HepG2 (cell line): ENCODE data around the gene DNAI2. TPM values are rescaled to one million over a fixed set of nuclear protein-coding genes. Genes with fewer than 3 reads are reported as not detected.

Experiments used
- ATAC-seq: fragments of 200-7000 bp; cut with Tn5 transposase; 3 replicates; pipeline ENCODE4 v1.9.1; 2020; ENCODE audit warnings: mild to moderate bottlenecking, moderate library complexity
- BruUV-seq: library from RNA; stranded (reverse); fragments of 400-500 nt; replicated peaks from 2 replicates; lab custom pipeline; 2021; lab: Mats Ljungman, UMichigan
- CTCF ChIA-PET: fragments of 300-600 bp; formaldehyde crosslinking; extraction: SDS; loops from one replicate; lab custom pipeline; 2021; ENCODE audit warnings: low total read pairs, inconsistent platforms, low intra/inter-chr PET ratio; lab: Yijun Ruan, JAX
- POLR2A ChIA-PET: fragments of 350-600 bp; sonication (Branson Sonifier 250); formaldehyde crosslinking; loops from one replicate; lab custom pipeline; 2020; ENCODE audit warnings: antibody characterized with exemption, inconsistent platforms; lab: Yijun Ruan, JAX
- DNase-seq: peaks from one replicate; pipeline ENCODE4 v3.0.0-alpha.2; 2015; ENCODE audit warnings: low spot score
- FAIRE-seq: peaks from 3 replicates; lab custom pipeline; 2011; peaks lifted over from hg19 to GRCh38; lab: Jason Lieb, UNC
- H2AFZ ChIP-seq: one replicate; pipeline ENCODE4 v1.6.1; 2011; ENCODE audit warnings: low read length, inconsistent platforms
- H3K27ac ChIP-seq: fragments of 300-600 bp; 3 replicates; pipeline ENCODE4 v1.8.0; 2011; ENCODE audit warnings: mixed run types, mild to moderate bottlenecking, mixed read lengths, low read length, inconsistent platforms; ENCODE audit not compliant: insufficient read depth; ENCODE audit errors: extremely low read length
- H3K27me3 ChIP-seq, 2 experiments: fragments of 200-600 bp in 1 of 2; 2 replicates in 1 of 2; 3 replicates in 1 of 2; pipeline versions ENCODE4 v1.6.0 to v1.8.0; 2011; ENCODE audit warnings: low read length in 2 of 2, mild to moderate bottlenecking in 2 of 2, moderate library complexity in 2 of 2, inconsistent platforms in 1 of 2; ENCODE audit not compliant: insufficient read depth in 2 of 2, control insufficient read depth in 1 of 2
- H3K36me3 ChIP-seq, 2 experiments: fragments of 200-600 bp in 1 of 2; replicated peaks in 1 of 2; 2 replicates in 1 of 2; 3 replicates in 1 of 2; pipeline versions ENCODE4 v1.5.1 to v1.8.0; 2011; ENCODE audit warnings: low read length in 2 of 2, inconsistent platforms in 1 of 2; ENCODE audit not compliant: insufficient read depth in 2 of 2, control insufficient read depth in 1 of 2
- H3K4me1 ChIP-seq: 2 replicates; pipeline ENCODE4 v1.5.1; 2012; ENCODE audit warnings: low read length, inconsistent platforms; ENCODE audit not compliant: insufficient read depth
- H3K4me2 ChIP-seq: 2 replicates; pipeline ENCODE4 v1.6.0; 2011; ENCODE audit warnings: low read depth, low read length, inconsistent platforms
- H3K4me3 ChIP-seq, 3 experiments: fragments of 200-600 bp in 1 of 3; sonication (generic), shearing (Covaris generic) in 1 of 3; replicated peaks in 1 of 3; 2 replicates each; pipeline ENCODE4 v1.5.1; 2011 to 2016; ENCODE audit warnings: low read length in 3 of 3, inconsistent platforms in 2 of 3, low read depth in 2 of 3, mild to moderate bottlenecking in 2 of 3, control low read depth in 1 of 3, mixed read lengths in 1 of 3; ENCODE audit not compliant: insufficient read depth in 1 of 3
- H3K79me2 ChIP-seq: one replicate; pipeline ENCODE4 v1.6.1; 2011; ENCODE audit warnings: low read length, inconsistent platforms; ENCODE audit not compliant: insufficient read depth
- H3K9ac ChIP-seq: 2 replicates; pipeline ENCODE4 v1.6.0; 2011; ENCODE audit warnings: mild to moderate bottlenecking, low read depth, low read length, inconsistent platforms; ENCODE audit not compliant: insufficient read depth
- H3K9me3 ChIP-seq: 2 replicates; pipeline ENCODE4 v1.5.1; 2012; ENCODE audit warnings: mild to moderate bottlenecking, low read length
- H4K20me1 ChIP-seq: 2 replicates; pipeline ENCODE4 v1.6.0; 2011; ENCODE audit warnings: inconsistent platforms, mild to moderate bottlenecking, low read length, moderate library complexity; ENCODE audit not compliant: insufficient read depth
- NR2F6 ChIP-seq, 2 experiments: IDR thresholded peaks; 2 replicates each; pipeline ENCODE4 v1.6.1; 2016; ENCODE audit warnings: antibody characterized with exemption in 1 of 2, mild to moderate bottlenecking in 1 of 2
- ZBTB7B ChIP-seq: sonication (generic); formaldehyde crosslinking; IDR thresholded peaks from 2 replicates; pipeline ENCODE4 v1.4.0; 2020; ENCODE audit warnings: missing genetic modification reagents
- ZFP36L2 ChIP-seq: sonication (generic); formaldehyde crosslinking; IDR thresholded peaks from 2 replicates; pipeline ENCODE4 v1.4.0; 2020; ENCODE audit warnings: missing genetic modification reagents
- ZNF768 ChIP-seq: sonication (generic); formaldehyde crosslinking; IDR thresholded peaks from 2 replicates; pipeline ENCODE4 v1.4.0; 2020; ENCODE audit warnings: missing genetic modification reagents
- ZNF777 ChIP-seq: sonication (generic); formaldehyde crosslinking; IDR thresholded peaks from 2 replicates; pipeline ENCODE4 v1.4.0; 2020; ENCODE audit warnings: missing genetic modification reagents
- WGBS: methylation state at CpG from one replicate; pipeline ENCODE4 v1.1.6; 2017; ENCODE audit warnings: low lambda C conversion rate; 5-methylcytosine and 5-hydroxymethylcytosine counted together
- in situ Hi-C: cut with HindIII; loops from 2 replicates; pipeline ENCODE4 v1.10.0; 2017; ENCODE audit warnings: low pct_unique_long_range_greater_than_20kb; ENCODE audit not compliant: extremely low pct_ligation_motif_present
- intact Hi-C: fragments of 100-400 bp; cut with micrococcal nuclease; formaldehyde crosslinking; loops from one replicate; pipeline ENCODE4 v1.10.0; 2022; ENCODE audit not compliant: unreplicated experiment
- polyA plus RNA-seq, 8 experiments: library from polyadenylated mRNA; depleted of rRNA in 3 of 8; stranded (reverse) in 7 of 8; unstranded in 1 of 8; fragments of >200 nt; fragmentation: Illumina TruSeq in 4 of 8; extraction: Trizol in 4 of 8; gene quantifications; 2 replicates each; pipeline versions ENCODE4 v1.2.1 to v1.2.3, GENCODE V29; 2011 to 2016; ENCODE audit warnings: low read depth in 4 of 8, missing spikeins in 1 of 8, mixed read lengths in 1 of 8; ENCODE audit not compliant: insufficient read depth in 1 of 8
- total RNA-seq, 5 experiments: library from RNA; depleted of rRNA; stranded (reverse); fragments of >200 nt; fragmentation: Illumina TruSeq; extraction: Trizol; gene quantifications; 2 replicates each; pipeline ENCODE4 v1.2.3, GENCODE V29; 2016; ENCODE audit warnings: low read depth in 1 of 5
- TF ChIP-seq, protein P1 (sequence below): sonication (generic); formaldehyde crosslinking; IDR thresholded peaks from 2 replicates; pipeline ENCODE4 v1.4.0; 2020; ENCODE audit warnings: missing genetic modification reagents
- TF ChIP-seq, protein P2 (sequence below): sonication (generic); formaldehyde crosslinking; IDR thresholded peaks from 2 replicates; pipeline ENCODE4 v1.4.0; 2020; ENCODE audit warnings: missing genetic modification reagents
- TF ChIP-seq, protein P3 (sequence below): sonication (generic); formaldehyde crosslinking; IDR thresholded peaks from 2 replicates; pipeline ENCODE4 v1.5.0; 2020; ENCODE audit warnings: mild to moderate bottlenecking, missing genetic modification reagents, borderline replicate concordance
- TF ChIP-seq, protein P4 (sequence below): sonication (generic); formaldehyde crosslinking; IDR thresholded peaks from 2 replicates; pipeline ENCODE4 v1.4.0; 2020; ENCODE audit warnings: missing genetic modification reagents

Gene DNAI2
- total and polyA plus RNA-seq, 2 of the 13 experiments (the other 11 are each of a cell fraction or from before 2014, with no cell fraction given): not detected

DNA sequence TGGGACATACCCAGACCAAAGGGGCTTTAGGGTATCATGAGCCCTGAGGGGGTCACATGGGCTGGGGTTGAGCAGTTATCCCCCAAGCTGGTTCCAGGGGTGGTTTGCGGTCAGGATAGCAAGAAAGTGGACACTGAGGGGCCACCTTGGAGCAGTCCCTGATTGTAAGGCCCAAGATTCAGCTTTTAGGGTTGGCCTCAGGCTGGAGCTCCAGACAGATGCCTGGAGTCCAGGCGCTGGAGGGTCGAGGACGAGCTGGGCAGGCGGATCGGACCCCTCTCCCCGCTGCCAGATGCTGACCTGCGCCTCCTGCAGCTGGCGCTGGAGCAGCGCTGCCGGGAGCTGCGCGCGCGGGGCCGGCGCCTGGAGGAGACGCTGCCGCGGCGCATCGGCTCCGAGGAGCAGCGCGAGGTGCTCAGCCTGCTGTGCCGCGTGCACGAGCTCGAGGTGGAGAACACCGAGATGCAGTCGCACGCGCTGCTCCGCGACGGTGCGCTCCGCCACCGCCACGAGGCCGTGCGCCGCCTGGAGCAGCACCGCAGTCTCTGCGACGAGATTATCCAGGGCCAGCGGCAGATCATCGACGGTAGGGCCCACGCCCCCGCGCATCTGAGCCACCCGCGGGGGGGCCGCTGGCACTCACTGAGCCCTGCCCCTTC is 77.6 kb downstream of the DNAI2 start:
- Histone ChIP-seq H3K9me3 (no peaks in the 10 kb centered on the region), H3K27ac (no peak overlapping the region), H3K4me3 (no peak overlapping the region), H2AFZ (no peak overlapping the region), H3K9ac (no peak overlapping the region), H3K4me1 (no peaks in the 10 kb centered on the region), H3K79me2 (no peaks in the 10 kb centered on the region), H4K20me1 (peaks cover 3% of the 10 kb centered on the region; the same call in 1 of the 2 replicates), H3K36me3 (no peaks in the 10 kb centered on the region), H3K27me3 (peaks cover 22 to 86% of the 10 kb centered on the region in 2 experiments), H3K4me2 (no peak overlapping the region)
- in situ Hi-C loops (loop anchor here (5.0 kb wide), 1 partner anchor 49 kb away; no protein-coding TSS in a partner anchor), intact Hi-C loops (no loop called here)
- CTCF ChIA-PET: no interaction called here
- ATAC-seq: no peak
- 20% methylated on average over 32 of the region's 55 CpGs for WGBS
- TF ChIP-seq, protein P1, sequence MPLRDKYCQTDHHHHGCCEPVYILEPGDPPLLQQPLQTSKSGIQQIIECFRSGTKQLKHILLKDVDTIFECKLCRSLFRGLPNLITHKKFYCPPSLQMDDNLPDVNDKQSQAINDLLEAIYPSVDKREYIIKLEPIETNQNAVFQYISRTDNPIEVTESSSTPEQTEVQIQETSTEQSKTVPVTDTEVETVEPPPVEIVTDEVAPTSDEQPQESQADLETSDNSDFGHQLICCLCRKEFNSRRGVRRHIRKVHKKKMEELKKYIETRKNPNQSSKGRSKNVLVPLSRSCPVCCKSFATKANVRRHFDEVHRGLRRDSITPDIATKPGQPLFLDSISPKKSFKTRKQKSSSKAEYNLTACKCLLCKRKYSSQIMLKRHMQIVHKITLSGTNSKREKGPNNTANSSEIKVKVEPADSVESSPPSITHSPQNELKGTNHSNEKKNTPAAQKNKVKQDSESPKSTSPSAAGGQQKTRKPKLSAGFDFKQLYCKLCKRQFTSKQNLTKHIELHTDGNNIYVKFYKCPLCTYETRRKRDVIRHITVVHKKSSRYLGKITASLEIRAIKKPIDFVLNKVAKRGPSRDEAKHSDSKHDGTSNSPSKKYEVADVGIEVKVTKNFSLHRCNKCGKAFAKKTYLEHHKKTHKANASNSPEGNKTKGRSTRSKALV (CRISPR knock-in tag): 0 out of 2 replicates have a peak, but pooled peaks have one; percentile 56
- TF ChIP-seq, protein P2, sequence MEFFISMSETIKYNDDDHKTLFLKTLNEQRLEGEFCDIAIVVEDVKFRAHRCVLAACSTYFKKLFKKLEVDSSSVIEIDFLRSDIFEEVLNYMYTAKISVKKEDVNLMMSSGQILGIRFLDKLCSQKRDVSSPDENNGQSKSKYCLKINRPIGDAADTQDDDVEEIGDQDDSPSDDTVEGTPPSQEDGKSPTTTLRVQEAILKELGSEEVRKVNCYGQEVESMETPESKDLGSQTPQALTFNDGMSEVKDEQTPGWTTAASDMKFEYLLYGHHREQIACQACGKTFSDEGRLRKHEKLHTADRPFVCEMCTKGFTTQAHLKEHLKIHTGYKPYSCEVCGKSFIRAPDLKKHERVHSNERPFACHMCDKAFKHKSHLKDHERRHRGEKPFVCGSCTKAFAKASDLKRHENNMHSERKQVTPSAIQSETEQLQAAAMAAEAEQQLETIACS (CRISPR knock-in tag): 0 out of 2 replicates have a peak, but pooled peaks have one; percentile 18
- TF ChIP-seq ZFP36L2 (CRISPR knock-in tag) (no peak), NR2F6 (IDR thresholded peaks at IDR 0.05) (no peak), NR2F6 (CRISPR knock-in tag; IDR thresholded peaks at IDR 0.05) (no peak), ZNF777 (CRISPR knock-in tag) (0 out of 2 replicates have a peak, but pooled peaks have one; percentile 31), ZBTB7B (no peak), ZNF768 (CRISPR knock-in tag) (peak; percentile 23; the same call in 1 of the 2 replicates)
- TF ChIP-seq, protein P3, sequence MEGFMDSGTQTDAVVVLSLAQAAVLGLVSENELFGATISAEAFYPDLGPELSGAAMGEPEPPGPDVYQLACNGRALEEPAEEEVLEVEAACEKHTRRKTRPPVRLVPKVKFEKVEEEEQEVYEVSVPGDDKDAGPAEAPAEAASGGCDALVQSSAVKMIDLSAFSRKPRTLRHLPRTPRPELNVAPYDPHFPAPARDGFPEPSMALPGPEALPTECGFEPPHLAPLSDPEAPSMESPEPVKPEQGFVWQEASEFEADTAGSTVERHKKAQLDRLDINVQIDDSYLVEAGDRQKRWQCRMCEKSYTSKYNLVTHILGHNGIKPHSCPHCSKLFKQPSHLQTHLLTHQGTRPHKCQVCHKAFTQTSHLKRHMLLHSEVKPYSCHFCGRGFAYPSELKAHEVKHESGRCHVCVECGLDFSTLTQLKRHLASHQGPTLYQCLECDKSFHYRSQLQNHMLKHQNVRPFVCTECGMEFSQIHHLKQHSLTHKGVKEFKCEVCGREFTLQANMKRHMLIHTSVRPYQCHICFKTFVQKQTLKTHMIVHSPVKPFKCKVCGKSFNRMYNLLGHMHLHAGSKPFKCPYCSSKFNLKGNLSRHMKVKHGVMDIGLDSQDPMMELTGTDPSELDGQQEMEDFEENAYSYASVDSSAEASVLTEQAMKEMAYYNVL (CRISPR knock-in tag): no peak
- TF ChIP-seq, protein P4, sequence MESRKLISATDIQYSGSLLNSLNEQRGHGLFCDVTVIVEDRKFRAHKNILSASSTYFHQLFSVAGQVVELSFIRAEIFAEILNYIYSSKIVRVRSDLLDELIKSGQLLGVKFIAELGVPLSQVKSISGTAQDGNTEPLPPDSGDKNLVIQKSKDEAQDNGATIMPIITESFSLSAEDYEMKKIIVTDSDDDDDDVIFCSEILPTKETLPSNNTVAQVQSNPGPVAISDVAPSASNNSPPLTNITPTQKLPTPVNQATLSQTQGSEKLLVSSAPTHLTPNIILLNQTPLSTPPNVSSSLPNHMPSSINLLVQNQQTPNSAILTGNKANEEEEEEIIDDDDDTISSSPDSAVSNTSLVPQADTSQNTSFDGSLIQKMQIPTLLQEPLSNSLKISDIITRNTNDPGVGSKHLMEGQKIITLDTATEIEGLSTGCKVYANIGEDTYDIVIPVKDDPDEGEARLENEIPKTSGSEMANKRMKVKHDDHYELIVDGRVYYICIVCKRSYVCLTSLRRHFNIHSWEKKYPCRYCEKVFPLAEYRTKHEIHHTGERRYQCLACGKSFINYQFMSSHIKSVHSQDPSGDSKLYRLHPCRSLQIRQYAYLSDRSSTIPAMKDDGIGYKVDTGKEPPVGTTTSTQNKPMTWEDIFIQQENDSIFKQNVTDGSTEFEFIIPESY (CRISPR knock-in tag): peak; percentile 91
- BruUV-seq: no TSS peak
- no peak for DNase-seq
- FAIRE-seq: no peak
- POLR2A ChIA-PET: no interaction called here
